Effector CD4-positive, alpha-beta T cell (primary cell): ENCODE measurements around the gene MKRN2OS.

Experiments
- DNase-seq: peaks from one replicate; pipeline ENCODE4 v3.0.0-alpha.2; 2020

The MKRN2OS gene

GRCh38 chr3:12512534-12513118, 32.7 kb downstream of the MKRN2OS start:
- no peak for DNase-seq

GRCh38 chr3:12509466-12509865, 35.8 kb downstream of the MKRN2OS start:
- DNase-seq, result no peak

DNA sequence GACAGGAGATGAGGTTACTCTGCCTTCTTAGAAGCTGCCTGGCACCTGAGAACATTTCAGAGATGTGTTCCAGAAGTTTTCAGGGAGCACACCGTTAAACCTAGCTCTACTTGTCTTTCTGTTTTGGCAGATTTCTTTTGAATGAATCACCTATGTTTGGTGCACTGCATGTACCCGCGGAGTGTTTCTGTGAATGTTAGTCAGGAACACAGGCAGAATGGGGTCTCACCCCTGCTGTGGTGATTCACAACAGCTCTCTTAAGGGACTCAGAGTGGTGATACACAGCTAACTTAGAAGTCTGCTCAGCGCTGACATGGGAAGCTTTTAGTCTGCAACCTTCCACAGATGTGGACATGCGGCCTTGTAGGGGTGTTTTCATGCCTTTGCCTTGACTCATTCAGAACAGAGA, 37.0 kb downstream of the MKRN2OS start:
- DNase-seq, result no peak

GRCh38 chr3:12507591-12508281, 37.6 kb downstream of the MKRN2OS start:
- no peak for DNase-seq

DNA sequence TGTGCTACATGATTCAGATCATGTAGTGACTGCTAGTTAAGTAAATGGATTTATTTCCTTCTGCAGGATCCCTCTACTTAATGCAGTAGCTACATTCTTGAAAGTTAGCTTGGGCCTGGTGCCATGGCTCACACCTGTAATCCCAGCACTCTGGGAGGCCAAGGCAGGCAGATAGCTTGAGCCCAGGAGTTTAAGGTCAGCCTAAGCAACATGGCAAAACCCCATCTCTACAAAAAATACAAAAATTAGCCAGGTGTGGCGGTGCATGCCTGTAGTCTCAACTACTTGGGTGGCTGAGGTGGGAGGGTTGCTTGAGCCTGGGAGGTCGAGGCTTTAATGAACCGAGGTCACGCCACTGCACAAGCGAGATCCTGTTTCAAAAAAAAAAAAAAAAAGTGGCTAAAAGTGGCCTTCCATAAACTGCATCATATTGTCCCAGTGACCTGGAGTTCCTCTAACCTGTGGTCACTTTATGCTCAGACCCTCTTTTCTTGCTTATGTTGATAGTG, 39.0 kb downstream of the MKRN2OS start:
- no peak for DNase-seq

DNA sequence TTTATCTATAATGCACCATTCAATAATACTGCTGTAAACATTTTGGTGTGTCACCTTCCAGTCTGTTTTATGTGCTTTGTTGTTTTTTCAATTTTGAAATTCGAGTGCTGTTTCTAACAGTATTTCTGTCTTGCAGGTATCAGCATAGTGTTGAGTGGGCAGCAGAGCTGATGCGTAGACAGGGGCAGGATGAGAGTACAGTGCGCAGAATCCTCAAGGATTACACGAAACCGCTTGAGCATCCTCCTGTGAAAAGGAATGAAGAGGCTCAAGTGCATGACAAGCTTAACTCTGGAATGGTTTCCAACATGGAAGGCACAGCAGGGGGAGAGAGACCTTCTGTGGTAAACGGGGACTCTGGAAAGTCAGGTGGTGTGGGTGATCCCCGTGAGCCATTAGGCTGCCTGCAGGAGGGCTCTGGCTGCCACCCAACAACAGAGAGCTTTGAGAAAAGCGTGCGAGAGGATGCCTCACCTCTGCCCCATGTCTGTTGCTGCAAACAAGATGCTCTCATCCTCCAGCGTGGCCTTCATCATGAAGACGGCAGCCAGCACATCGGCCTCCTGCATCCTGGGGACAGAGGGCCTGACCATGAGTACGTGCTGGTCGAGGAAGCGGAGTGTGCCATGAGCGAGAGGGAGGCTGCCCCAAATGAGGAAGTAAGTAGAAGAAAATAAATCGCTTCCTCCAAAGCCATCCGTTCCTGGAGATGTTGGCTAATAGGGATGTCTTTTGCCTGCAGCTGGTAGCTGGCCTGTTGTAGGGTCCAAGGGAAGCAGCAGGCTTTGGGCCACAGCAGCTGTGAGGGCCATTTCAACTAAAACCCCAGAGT, 42.0 kb downstream of the MKRN2OS start:
- DNase-seq, result no peak

GRCh38 chr3:12501360-12502020, 43.8 kb downstream of the MKRN2OS start:
- no peak for DNase-seq

DNA sequence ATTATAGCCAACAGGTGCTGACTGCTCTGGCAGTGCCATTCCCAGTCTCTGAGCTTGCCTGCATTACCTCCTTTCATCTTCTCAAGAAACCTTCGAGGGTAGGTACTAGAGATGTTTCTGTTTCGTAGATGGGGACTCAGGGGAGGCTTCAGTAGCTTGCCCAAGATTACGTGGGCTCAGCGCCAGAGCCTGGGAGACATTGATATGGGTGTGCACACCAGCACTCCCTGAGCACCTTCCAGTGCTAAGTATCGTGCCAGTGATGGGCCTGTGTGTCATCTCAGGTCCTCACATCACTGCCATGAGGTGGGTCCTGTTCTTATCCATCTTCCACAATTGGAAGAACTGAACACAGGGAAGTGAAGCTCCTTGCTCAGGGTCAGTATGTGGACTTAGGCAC, 45.8 kb downstream of the MKRN2OS start:
- no peak for DNase-seq

- DNase-seq, result no peak
Observed at GRCh38 chr3:12496453-12496761, 48.9 kb downstream of the MKRN2OS start.

GRCh38 chr3:12495749-12496452, 49.4 kb downstream of the MKRN2OS start:
- no peak for DNase-seq

DNA sequence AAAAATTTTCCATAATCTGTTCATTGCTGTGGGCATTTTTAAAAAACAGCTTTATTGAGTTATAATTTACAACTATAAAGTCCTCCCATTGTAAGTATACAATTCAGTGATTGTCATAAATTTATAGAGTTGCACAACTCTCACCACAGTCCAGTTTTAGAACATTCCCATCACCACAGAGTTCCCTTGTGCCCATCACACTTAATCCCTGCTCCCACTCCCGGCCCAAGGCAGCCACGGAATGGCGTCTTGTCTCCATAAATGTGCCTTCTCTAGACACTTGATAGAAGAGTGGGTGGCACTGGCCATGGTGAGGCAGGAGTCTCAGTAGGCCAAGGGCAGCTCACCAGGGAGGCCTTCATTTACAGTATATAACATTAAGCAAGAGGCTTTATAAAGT, 54.8 kb downstream of the MKRN2OS start:
- no peak for DNase-seq

DNA sequence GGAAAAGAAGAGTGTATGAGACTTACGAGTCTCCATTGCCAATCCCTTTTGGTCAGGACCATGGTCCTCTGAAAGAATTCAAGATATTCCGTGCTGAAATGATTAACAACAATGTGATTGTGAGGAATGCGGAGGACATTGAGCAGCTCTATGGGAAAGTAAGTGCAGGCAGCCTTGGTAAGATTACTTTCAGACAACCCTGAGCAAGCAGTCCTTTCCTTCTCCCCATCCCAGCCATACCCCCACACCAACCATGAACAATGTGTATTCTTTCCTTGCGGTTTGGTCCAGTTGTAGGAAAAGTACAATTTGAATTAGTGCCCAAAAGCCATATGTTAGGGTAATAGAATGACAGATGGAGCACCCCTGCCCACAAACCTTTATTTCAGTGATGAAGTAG, 55.5 kb downstream of the MKRN2OS start:
- no peak for DNase-seq
